ENCODE results near the gene GPR25. TPM values are rescaled to one million over a fixed set of nuclear protein-coding genes. Genes with fewer than 3 reads are reported as not detected.
A peak's percentile ranks its signal among the peaks of the same experiment; 100 is the strongest.

GPR25 gene
- total RNA-seq, 1 donor: not detected

- TF ChIP-seq CTCF (IDR thresholded peaks at IDR 0.05; ENCODE audit: insufficient read depth, low read depth, low read length): no peak
- no peak overlapping the region for H3K4me3 ChIP-seq (ENCODE audit: low read depth, low read length)
- DNase-seq (ENCODE audit: low read depth): peak; percentile 80
These were observed 23.9 kb downstream of the GPR25 start for GRCh38 chr1:200896531-200897196.

- no peak for TF ChIP-seq CTCF (IDR thresholded peaks at IDR 0.05; ENCODE audit: insufficient read depth, low read depth, low read length)
- no peak overlapping the region for H3K4me3 ChIP-seq (ENCODE audit: low read depth, low read length)
- DNase-seq (ENCODE audit: low read depth): no peak
These were observed 24.5 kb downstream of the GPR25 start for GRCh38 chr1:200897259-200897658.

- TF ChIP-seq CTCF (IDR thresholded peaks at IDR 0.05; ENCODE audit: insufficient read depth, low read depth, low read length): no peak
- DNase-seq (ENCODE audit: low read depth): no peak
- no peak overlapping the region for H3K4me3 ChIP-seq (ENCODE audit: low read depth, low read length)
These were observed 26.2 kb downstream of the GPR25 start for GRCh38 chr1:200899015-200899386.

GRCh38 chr1:200899451-200899915 lies 26.7 kb downstream of the GPR25 start:
- DNase-seq (ENCODE audit: low read depth): no peak
- no peak overlapping the region for H3K4me3 ChIP-seq (ENCODE audit: low read depth, low read length)
- TF ChIP-seq CTCF (IDR thresholded peaks at IDR 0.05; ENCODE audit: insufficient read depth, low read depth, low read length): no peak

GRCh38 chr1:200899954-200900867 lies 27.4 kb downstream of the GPR25 start:
- DNase-seq (ENCODE audit: low read depth): no peak
- TF ChIP-seq CTCF (IDR thresholded peaks at IDR 0.05; ENCODE audit: insufficient read depth, low read depth, low read length): no peak
- H3K4me3 ChIP-seq (ENCODE audit: low read depth, low read length): no peak overlapping the region

- TF ChIP-seq CTCF (IDR thresholded peaks at IDR 0.05; ENCODE audit: insufficient read depth, low read depth, low read length): no peak
- no peak for DNase-seq (ENCODE audit: low read depth)
- no peak overlapping the region for H3K4me3 ChIP-seq (ENCODE audit: low read depth, low read length)
These were observed 28.1 kb downstream of the GPR25 start for GRCh38 chr1:200900877-200901276.

Data from fibroblast of villous mesenchyme (primary cell).